CD14-positive monocyte (primary cell): ENCODE data around the gene CTSO. TPM values are rescaled to one million over a fixed set of nuclear protein-coding genes. Genes with fewer than 3 reads are reported as not detected.

Experiments used
- DNase-seq, 3 donors: peaks; one replicate each; pipeline ENCODE4 v3.0.0-alpha.2; 2011 to 2022
- H2AFZ ChIP-seq: 2 replicates; pipeline ENCODE4 v1.6.0; 2012; ENCODE audit warnings: mild to moderate bottlenecking, low read depth, low read length, inconsistent platforms; ENCODE audit not compliant: insufficient read depth, poor library complexity, severe bottlenecking
- H3K27ac ChIP-seq, 2 donors: 1 replicate in 1 of 2; 2 replicates in 1 of 2; pipeline ENCODE4 v1.5.1; 2012 to 2013; ENCODE audit warnings: low read length in 2 of 2, control low read depth in 1 of 2, inconsistent platforms in 1 of 2, low read depth in 1 of 2, mild to moderate bottlenecking in 1 of 2
- H3K27me3 ChIP-seq, 2 donors: one replicate each; pipeline versions ENCODE4 v1.6.0 to v1.6.1; 2011 to 2013; ENCODE audit warnings: low read length in 2 of 2; ENCODE audit not compliant: control insufficient read depth in 2 of 2, insufficient read depth in 2 of 2
- H3K36me3 ChIP-seq, 2 donors: replicated peaks in 1 of 2; 1 replicate in 1 of 2; 2 replicates in 1 of 2; pipeline versions ENCODE4 v1.5.1 to v1.6.1; 2012 to 2013; ENCODE audit warnings: low read length in 2 of 2, control low read depth in 1 of 2, inconsistent platforms in 1 of 2, mild to moderate bottlenecking in 1 of 2; ENCODE audit not compliant: insufficient read depth in 2 of 2, control insufficient read depth in 1 of 2
- H3K4me1 ChIP-seq, 2 donors: 1 replicate in 1 of 2; 2 replicates in 1 of 2; pipeline versions ENCODE4 v1.5.1 to v1.6.1; 2012 to 2013; ENCODE audit warnings: low read length in 2 of 2, control low read depth in 1 of 2, inconsistent platforms in 1 of 2, mild to moderate bottlenecking in 1 of 2, moderate library complexity in 1 of 2; ENCODE audit not compliant: insufficient read depth in 2 of 2, control insufficient read depth in 1 of 2
- H3K4me2 ChIP-seq: replicated peaks from 2 replicates; pipeline ENCODE3; 2012; ENCODE audit warnings: low read length, moderate library complexity, mild to moderate bottlenecking; ENCODE audit not compliant: poor library complexity, severe bottlenecking; ENCODE audit errors: extremely low read depth
- H3K4me3 ChIP-seq, 3 experiments: fragments of 200-600 bp in 1 of 3; sonication (generic) in 1 of 3; replicated peaks in 1 of 3; 1 replicate in 2 of 3; 2 replicates in 1 of 3; pipeline ENCODE4 v1.5.1; 2011 to 2013; ENCODE audit warnings: low read length in 3 of 3, mild to moderate bottlenecking in 3 of 3, control low read depth in 2 of 3, low read depth in 2 of 3, inconsistent platforms in 1 of 3, moderate library complexity in 1 of 3
- H3K79me2 ChIP-seq: 2 replicates; pipeline ENCODE4 v1.6.0; 2012; ENCODE audit warnings: mild to moderate bottlenecking, control low read depth, inconsistent platforms, low read length, moderate library complexity; ENCODE audit not compliant: insufficient read depth
- H3K9ac ChIP-seq: 2 replicates; pipeline ENCODE4 v1.6.0; 2017; ENCODE audit warnings: low read length, mild to moderate bottlenecking; ENCODE audit not compliant: insufficient read depth, poor library complexity, severe bottlenecking
- H3K9me3 ChIP-seq, 2 donors: replicated peaks in 1 of 2; 1 replicate in 1 of 2; 2 replicates in 1 of 2; pipeline versions ENCODE4 v1.5.1 to v1.6.1; 2012 to 2013; ENCODE audit warnings: low read length in 2 of 2, control low read depth in 1 of 2; ENCODE audit not compliant: control insufficient read depth in 1 of 2, insufficient read depth in 1 of 2
- H4K20me1 ChIP-seq: 2 replicates; pipeline ENCODE4 v1.6.0; 2012; ENCODE audit warnings: mild to moderate bottlenecking, low read length, control low read depth, moderate library complexity; ENCODE audit not compliant: insufficient read depth
- H3K27ac Mint-ChIP-seq, 7 donors: one replicate each; pipeline ENCODE4 v1.8.0; 2020; ENCODE audit warnings: mild to moderate bottlenecking in 7 of 7, mixed read lengths in 7 of 7, moderate library complexity in 6 of 7, inconsistent platforms in 2 of 7
- H3K27me3 Mint-ChIP-seq, 3 donors: one replicate each; pipeline ENCODE4 v1.8.0; 2021 to 2022; ENCODE audit warnings: low read depth in 3 of 3, mild to moderate bottlenecking in 3 of 3, mixed read lengths in 3 of 3, moderate library complexity in 3 of 3, inconsistent platforms in 1 of 3
- H3K36me3 Mint-ChIP-seq, 2 donors: one replicate each; pipeline ENCODE4 v1.8.0; 2020; ENCODE audit warnings: mixed read lengths in 2 of 2, inconsistent platforms in 1 of 2, mild to moderate bottlenecking in 1 of 2
- H3K4me1 Mint-ChIP-seq: one replicate; pipeline ENCODE4 v1.8.0; 2020; ENCODE audit warnings: mild to moderate bottlenecking, mixed read lengths
- H3K4me3 Mint-ChIP-seq, 2 donors: one replicate each; pipeline ENCODE4 v1.8.0; 2020; ENCODE audit warnings: mild to moderate bottlenecking in 2 of 2, mixed read lengths in 2 of 2, moderate library complexity in 1 of 2
- H3K9me3 Mint-ChIP-seq, 7 donors: one replicate each; pipeline ENCODE4 v1.8.0; 2020 to 2022; ENCODE audit warnings: mixed read lengths in 7 of 7, mild to moderate bottlenecking in 6 of 7, moderate library complexity in 6 of 7, inconsistent platforms in 2 of 7
- WGBS: methylation state at CpG from one replicate; pipeline ENCODE4 v1.1.5; 2013; ENCODE audit warnings: missing lambda C conversion rate; ENCODE audit not compliant: insufficient coverage; 5-methylcytosine and 5-hydroxymethylcytosine counted together
- intact Hi-C, 2 donors: fragments of 100-400 bp; cut with micrococcal nuclease; formaldehyde crosslinking; loops; one replicate each; pipeline versions ENCODE4 v1.15.0 to v1.15.1; 2023
- polyA plus RNA-seq, 3 donors: library from polyadenylated mRNA; depleted of rRNA in 1 of 3; unstranded in 2 of 3; stranded (reverse) in 1 of 3; fragments of 300-500 nt in 2 of 3; fragments of >200 nt in 1 of 3; fragmentation: Illumina TruSeq in 2 of 3; gene quantifications; 1 replicate in 2 of 3; 2 replicates in 1 of 3; pipeline ENCODE4 v1.2.3, GENCODE V29; 2012 to 2021
- TF ChIP-seq, protein P1 (sequence below): fragments of 200-600 bp; IDR thresholded peaks from one replicate; pipeline ENCODE4 v1.8.0; 2022; ENCODE audit warnings: antibody characterized with exemption, mild to moderate bottlenecking

The CTSO gene
- polyA plus RNA-seq, 3 donors: 18.6 to 49.1 (median 44.7) TPM

DNA sequence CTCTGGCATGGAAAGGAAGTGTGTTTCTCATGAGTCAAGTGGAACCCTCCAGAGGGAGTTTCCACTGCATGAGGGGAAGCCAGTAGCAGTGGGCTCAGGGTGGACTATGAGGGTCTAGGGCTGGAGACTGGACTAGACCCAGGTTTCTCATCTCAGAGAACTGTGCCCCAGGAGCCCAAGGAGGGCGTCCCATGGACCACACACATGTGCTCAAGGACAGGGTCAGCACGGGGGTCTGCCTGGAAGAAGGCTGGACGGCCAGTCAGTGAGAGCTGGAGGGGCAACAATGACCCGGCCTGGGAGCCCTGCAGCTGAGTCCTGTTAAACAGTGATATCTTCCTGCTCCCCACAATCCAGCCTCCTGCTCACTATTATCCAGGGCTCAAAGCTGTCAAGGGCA lies 5.8 kb upstream of the CTSO start:
- no peak overlapping the region for H3K4me2 ChIP-seq
- no peak for DNase-seq
- H3K9me3 Mint-ChIP-seq: peaks cover 0 to 6% (median 0%) of the 10 kb centered on the region in 7 donors
- no peaks in the 10 kb centered on the region for H3K79me2 ChIP-seq
- no peak overlapping the region for H2AFZ ChIP-seq
- H3K4me1 ChIP-seq: peaks cover 6 to 10% of the 10 kb centered on the region in 2 donors
- TF ChIP-seq, protein P1, sequence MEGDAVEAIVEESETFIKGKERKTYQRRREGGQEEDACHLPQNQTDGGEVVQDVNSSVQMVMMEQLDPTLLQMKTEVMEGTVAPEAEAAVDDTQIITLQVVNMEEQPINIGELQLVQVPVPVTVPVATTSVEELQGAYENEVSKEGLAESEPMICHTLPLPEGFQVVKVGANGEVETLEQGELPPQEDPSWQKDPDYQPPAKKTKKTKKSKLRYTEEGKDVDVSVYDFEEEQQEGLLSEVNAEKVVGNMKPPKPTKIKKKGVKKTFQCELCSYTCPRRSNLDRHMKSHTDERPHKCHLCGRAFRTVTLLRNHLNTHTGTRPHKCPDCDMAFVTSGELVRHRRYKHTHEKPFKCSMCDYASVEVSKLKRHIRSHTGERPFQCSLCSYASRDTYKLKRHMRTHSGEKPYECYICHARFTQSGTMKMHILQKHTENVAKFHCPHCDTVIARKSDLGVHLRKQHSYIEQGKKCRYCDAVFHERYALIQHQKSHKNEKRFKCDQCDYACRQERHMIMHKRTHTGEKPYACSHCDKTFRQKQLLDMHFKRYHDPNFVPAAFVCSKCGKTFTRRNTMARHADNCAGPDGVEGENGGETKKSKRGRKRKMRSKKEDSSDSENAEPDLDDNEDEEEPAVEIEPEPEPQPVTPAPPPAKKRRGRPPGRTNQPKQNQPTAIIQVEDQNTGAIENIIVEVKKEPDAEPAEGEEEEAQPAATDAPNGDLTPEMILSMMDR: no peak
- H3K27ac ChIP-seq: no peak overlapping the region
- H3K36me3 ChIP-seq: no peaks in the 10 kb centered on the region
- no peak overlapping the region for H3K4me3 ChIP-seq
- peaks cover 8% of the 10 kb centered on the region for H3K4me1 Mint-ChIP-seq
- no peak overlapping the region for H3K9ac ChIP-seq
- WGBS: 93% methylated on average over 3 of the region's 4 CpGs
- H3K36me3 Mint-ChIP-seq: no peaks in the 10 kb centered on the region
- peak overlapping the region in 1 of 7 donors; percentile 4 for H3K27ac Mint-ChIP-seq
- no peaks in the 10 kb centered on the region for H3K9me3 ChIP-seq
- H3K27me3 Mint-ChIP-seq: peaks cover 0 to 2% (median 2%) of the 10 kb centered on the region in 3 donors
- H3K27me3 ChIP-seq: no peaks in the 10 kb centered on the region
- no peak overlapping the region for H3K4me3 Mint-ChIP-seq
- intact Hi-C loops: no loop called here
- no peaks in the 10 kb centered on the region for H4K20me1 ChIP-seq

DNA sequence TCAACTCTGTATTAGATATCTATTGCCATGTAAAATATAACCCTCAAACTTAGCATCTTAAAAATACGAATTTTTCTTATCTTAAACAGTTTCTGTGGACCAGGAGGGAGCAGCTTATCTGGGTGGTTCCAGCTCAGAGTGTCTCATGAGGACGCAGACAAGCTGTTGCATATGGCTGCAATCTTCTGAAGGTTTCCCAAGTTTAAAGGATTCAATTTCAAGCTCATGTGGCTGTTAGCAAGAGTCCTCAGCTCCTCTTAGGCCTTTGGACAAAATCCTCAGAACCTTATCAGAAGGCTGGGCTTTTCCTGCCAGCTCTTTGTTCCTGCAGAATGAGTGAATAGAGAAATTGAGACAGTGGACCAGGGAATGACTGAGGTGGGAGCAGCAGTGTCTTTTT lies 2.8 kb upstream of the CTSO start:
- no peak overlapping the region for H3K4me3 Mint-ChIP-seq
- intact Hi-C loops: no loop called here

More for the DNA sequence above, 2.8 kb upstream of the CTSO start:
- Mint-ChIP-seq H3K4me1 (peaks cover 11% of the 10 kb centered on the region), H3K9me3 (peaks cover 0 to 7% (median 0%) of the 10 kb centered on the region in 7 donors), H3K36me3 (no peaks in the 10 kb centered on the region), H3K27ac (no peak overlapping the region), H3K27me3 (peaks cover 0 to 2% (median 2%) of the 10 kb centered on the region in 3 donors)
- Histone ChIP-seq H2AFZ (no peak overlapping the region), H3K36me3 (no peaks in the 10 kb centered on the region), H3K4me3 (no peak overlapping the region), H3K79me2 (no peaks in the 10 kb centered on the region), H3K9me3 (no peaks in the 10 kb centered on the region), H3K4me1 (peaks cover 4 to 6% of the 10 kb centered on the region in 2 donors), H3K4me2 (no peak overlapping the region), H4K20me1 (no peaks in the 10 kb centered on the region), H3K9ac (no peak overlapping the region), H3K27me3 (no peaks in the 10 kb centered on the region), H3K27ac (no peak overlapping the region)
- TF ChIP-seq, protein P1: no peak
- DNase-seq: no peak
- WGBS: 95% methylated on average over 2 of the region's 2 CpGs
